GM18508 (cell line): ENCODE results near the gene LINGO4.

Experiments
- ATAC-seq: cut with Tn5 transposase; IDR thresholded peaks from one replicate; pipeline ENCODE4 v1.9.1; 2021; ENCODE audit warnings: moderate number of reproducible peaks; ENCODE audit not compliant: insufficient read depth, unreplicated experiment

The LINGO4 gene, protein sequence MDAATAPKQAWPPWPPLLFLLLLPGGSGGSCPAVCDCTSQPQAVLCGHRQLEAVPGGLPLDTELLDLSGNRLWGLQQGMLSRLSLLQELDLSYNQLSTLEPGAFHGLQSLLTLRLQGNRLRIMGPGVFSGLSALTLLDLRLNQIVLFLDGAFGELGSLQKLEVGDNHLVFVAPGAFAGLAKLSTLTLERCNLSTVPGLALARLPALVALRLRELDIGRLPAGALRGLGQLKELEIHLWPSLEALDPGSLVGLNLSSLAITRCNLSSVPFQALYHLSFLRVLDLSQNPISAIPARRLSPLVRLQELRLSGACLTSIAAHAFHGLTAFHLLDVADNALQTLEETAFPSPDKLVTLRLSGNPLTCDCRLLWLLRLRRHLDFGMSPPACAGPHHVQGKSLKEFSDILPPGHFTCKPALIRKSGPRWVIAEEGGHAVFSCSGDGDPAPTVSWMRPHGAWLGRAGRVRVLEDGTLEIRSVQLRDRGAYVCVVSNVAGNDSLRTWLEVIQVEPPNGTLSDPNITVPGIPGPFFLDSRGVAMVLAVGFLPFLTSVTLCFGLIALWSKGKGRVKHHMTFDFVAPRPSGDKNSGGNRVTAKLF

DNA sequence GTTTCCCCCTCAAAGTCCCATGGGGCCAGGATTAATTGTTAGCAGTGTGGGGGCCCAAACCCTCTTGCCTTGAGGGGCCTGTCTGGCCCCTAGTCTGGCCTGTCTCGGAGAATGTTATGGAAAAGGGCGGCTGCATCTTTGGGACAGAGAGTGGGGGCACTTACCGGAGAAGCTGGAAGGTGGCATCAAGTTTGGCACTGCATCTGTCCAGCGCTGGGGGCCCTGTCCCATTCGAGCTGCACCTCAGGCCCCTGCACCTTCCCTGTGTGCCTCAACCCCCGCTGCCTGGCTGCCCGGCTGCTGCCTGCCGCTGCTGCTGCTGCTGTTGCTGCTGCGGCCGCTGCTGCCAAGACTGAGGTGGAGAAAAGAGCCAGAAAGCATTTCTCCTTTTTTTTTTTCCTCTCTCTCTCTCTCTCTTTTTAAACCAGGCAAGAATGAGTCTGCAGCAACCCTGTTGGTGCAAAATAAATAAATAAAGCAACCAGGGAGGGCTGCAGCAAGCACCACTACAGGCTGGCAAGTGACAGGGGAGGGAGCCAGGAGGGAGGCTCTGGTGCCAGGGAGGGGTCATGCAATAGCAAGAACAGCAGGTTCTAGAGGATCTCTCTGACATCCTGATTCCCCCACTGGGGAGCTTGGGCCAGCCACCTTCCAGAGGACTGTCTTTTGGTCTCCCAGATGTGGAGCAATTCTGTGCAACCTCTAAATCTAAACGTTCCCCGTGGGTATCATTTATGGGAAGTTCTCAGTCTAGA lies at the start of gene LINGO4:
Gene LINGO4, minus strand, starts transcription at position 354 of the 755 bp plus-strand sequence. CDS start 2,715 bp downstream, outside the sequence.
- no peak for ATAC-seq

DNA sequence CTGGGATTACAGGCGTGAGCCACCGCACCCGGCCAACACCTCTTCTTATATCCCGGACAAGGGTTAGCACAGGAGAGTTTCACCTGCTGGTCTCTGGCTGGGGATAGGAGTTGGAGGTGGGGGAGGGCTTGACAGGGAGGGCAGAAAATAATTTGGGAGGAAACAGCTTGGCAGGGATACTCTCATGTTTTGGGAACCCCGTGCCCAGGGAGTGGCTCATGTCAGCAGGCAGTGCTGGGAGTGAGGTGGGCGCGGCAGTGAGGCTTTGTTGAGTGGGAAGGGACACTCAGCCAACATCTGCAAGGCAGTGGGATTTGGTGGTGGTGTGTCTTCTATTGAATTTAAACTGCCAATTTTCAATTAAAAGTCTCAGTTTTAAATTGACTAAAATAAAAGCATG lies 49.4 kb upstream of the LINGO4 start:
- ATAC-seq: no peak

DNA sequence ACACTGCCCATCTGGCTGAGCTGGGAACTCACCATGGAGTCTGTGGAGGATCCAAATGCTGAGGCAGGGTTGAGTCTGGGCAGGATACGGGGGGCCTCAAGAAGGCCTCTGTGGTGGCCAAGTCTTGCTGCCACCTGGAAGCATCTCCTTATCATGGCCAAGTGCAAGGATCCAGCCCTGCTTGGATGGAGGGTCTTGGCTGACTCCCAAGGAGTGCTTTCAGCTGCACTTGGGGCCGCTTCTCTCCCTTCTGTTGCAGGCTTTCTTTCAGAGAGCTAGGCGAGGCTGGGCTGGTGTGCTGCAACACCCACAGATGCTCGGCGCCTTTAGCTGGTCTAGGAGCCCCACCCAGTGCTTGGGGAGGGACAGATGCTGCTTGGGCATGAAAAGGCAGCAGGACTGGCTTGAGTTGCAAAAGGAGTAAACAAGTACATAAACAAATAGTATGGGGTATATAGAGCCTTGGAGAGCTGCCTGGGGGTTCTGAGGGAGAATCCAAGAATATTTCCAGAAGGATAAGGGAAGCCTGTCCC lies 48.3 kb upstream of the LINGO4 start, which contains the start of gene THEM5:
Gene THEM5, minus strand, starts transcription at position 302 of the 533 bp plus-strand sequence. Its CDS starts 147 bp downstream, at position 155.
- no peak for ATAC-seq

DNA sequence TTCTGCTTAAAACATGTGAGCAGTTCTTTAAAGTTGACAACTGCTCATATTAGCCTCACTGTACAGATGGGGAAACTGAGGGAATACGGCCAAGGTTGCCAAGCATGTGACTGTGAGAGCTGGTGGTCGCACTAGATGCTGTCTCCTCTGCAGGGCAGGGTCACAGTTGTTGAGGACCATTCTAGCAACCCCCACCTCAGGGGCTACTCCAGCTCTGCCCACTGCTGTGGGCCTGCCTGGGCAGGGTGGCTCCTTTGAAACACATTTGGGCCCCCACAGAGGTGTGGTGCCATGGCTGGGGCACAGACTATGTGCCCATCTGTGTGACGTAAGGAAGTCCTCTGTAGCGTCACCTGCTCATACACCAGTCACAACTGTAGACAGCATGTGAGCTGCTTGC lies 47.5 kb upstream of the LINGO4 start:
- ATAC-seq: no peak

DNA sequence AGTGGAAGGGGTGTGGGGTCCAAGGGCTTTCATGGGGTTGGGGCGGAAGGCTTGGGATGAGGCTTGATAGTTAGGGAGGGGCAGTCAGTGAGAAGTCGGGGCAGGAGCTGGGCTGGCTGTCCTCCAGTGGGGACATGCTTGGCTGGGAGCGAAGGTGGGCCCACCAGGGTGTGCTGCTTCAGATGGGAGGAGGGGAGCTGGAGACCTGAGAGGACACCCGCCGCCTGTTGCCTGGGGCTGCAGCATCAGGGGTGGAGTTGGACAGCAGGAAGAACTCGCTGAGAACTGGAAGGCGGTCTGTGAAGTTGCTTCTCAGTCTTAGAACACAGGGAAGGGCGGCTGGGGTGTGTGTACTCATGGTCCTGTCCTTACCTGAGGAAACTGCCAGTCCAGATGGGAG lies 46.7 kb upstream of the LINGO4 start:
- no peak for ATAC-seq

DNA sequence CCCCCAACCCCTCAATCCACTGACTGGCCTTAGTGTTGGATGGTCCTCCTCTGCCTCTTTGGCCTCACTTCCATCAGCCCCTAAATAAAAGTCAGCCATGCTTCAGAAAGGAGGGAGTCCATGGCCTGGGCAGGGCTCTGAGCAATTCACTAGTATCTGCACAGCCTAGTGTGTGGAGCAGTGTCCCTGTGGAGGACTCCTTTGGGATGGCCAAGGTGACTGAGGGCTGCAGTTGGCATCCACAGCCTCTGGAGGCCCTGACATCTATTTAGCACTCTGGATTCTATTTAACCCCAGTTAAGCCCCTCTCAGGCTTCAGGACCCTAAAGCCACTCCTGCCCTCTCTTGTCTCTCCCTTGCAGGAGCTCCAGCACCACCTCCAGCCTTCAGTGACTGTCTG lies 44.7 kb upstream of the LINGO4 start:
- ATAC-seq: no peak

DNA sequence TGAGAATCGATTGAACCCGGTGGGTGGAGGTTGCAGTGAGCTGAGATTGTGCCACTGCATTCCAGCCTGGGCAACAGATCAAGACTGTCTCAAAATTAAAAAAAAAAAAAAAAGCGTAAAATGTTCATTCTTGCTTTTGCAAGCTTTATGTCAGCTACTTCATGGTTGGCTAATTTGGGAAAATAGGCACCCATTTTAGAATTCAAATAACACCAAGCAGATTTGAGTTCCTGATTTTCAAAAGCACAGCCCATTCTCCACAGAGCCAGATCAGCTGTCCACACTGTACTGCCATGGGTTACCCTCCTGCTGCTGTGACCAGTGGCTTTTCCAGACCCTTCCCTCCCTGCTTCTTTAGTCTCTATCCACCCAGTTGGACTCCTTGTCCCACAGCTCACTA lies 43.9 kb upstream of the LINGO4 start:
- no peak for ATAC-seq

DNA sequence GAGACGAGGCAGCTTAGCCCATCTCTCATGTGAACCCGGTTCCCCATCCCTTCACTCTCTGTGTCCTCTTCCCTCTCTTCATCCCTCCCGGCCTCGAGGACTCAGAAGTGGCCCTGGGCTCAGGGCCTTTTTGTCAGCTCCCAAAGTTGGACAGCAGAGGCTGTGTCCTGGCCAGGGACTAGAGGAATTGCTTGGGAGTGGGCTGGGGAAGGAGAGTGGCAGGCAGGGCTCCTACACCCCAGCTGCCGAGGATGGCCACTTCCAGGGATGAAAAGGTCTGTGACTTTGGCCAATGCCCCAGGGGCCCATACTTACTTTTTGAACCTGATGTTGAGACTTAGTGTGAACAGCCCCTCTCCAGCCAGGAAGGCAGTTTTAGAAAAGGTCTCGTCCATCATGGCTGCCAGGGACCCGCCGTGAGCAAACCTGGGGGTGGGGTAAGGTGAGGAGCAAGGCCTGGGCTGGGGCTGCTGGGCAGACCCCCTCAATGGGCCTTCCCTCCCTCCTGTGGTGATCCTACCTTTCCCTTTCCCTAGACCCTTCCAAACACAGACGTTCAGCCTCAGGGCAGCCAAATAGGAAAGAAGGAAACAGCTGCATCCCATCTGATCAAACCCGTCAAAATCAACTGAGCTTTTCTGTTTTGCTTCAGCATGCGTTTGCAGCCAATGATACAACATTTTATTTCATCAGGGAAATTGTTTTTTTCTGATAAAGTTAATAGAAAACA lies 42.8 kb upstream of the LINGO4 start:
- ATAC-seq: no peak

DNA sequence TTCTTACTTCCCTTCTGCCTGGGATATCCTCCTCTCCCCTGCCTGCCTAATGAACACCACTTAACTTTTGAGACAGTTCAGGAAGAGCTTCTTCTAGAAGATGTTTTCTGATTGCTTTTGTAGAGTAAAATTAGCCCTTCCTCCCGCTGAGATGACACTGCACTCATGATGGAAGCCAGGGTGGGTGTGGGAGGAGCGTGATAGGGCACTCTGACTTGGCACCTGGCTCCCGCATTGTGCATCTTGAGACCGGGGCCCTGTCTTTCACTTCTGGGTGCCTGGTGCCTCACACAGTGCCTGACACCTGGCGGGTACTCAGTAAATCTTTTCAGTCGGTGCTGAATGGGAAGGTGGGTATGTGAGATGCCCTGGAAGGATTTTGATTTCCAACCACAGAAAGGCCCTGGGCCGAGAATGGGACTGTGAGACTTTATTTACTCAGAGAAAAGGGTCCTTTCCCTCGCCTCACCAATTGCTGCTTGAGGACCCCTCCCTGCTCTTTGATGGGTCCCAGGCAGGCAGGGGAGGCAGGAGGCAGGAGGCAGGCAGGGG lies 41.5 kb upstream of the LINGO4 start:
- no peak for ATAC-seq

DNA sequence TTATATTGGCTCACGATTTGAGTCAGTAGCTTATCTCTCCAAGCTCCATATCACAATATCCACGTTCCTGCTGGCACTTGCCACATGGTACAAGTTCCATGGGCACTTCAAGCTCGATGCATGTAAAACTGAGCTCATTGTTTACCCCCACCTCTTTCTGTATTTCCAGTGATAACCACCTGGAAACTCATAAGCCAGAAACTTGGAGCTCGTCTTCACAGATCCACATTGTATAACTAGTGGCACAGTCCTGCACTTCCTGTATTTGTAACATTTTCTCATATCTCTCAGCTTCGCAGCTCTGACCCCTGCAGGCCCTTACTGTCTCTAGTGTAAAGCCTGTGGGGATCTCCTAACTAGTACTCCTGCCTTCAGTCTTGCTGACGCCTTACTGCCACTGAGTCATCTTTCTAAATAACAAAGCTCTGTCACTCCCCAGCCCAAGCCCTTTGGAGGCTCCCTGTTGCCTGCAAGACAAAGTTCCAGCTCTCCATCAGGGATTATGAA lies 40.9 kb upstream of the LINGO4 start:
- ATAC-seq: no peak

DNA sequence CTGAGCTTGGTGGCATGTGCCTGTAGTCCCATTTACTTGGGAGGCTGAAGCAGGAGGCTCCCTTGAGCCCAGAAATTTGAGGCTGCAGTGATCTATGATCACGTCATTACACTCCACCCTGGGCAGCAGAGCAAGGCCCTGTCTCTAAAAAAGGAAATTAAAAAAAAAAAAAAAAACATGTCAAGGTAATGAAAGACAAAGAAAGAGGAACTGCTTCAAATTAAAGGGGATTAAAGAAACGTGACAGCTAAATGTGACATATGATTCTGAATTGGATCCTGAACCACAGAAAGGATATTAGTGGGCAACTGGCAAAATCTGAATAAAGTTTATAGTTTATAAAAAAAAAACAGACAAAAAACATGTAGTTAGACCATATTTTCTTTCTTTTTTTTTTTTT lies 38.2 kb upstream of the LINGO4 start:
- ATAC-seq: no peak

DNA sequence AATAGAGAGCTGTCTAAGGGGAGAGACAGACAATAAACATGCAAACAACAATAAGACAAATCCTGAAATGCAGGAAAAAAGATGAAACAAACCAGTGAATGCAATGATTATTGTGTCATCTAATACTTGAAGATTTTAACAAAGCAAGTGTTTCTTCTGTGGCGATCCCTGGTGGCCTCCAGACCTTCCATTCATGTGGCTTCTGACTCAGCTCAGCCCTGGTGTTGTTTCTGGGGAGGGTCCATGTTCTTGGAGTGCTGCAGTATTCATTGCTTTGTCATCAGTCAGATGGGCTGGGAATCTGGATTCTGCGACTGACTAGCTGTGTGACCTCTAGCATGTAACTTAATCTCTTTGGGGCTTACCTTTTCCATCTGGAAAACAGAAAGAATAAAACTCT lies 35.9 kb upstream of the LINGO4 start:
- ATAC-seq: no peak

DNA sequence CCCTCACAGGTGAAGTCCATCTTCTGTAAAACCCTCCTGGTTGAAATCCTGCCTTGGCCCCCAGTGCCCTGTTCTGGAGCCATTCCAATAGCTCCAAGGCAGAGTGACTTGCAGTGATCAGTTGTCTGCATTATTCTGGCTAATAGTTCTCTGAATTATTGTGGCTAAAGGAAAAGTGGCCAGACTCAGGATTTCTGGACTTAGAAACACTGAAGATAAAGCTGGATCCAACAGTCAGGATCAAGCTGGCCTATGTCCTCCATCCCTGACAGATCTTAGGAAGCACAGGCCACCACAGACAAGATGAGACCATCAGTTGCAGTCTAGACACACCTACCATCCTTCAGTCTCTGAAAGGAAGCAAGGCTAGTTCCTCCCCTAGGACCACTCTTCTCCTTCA lies 35.2 kb upstream of the LINGO4 start:
- no peak for ATAC-seq

DNA sequence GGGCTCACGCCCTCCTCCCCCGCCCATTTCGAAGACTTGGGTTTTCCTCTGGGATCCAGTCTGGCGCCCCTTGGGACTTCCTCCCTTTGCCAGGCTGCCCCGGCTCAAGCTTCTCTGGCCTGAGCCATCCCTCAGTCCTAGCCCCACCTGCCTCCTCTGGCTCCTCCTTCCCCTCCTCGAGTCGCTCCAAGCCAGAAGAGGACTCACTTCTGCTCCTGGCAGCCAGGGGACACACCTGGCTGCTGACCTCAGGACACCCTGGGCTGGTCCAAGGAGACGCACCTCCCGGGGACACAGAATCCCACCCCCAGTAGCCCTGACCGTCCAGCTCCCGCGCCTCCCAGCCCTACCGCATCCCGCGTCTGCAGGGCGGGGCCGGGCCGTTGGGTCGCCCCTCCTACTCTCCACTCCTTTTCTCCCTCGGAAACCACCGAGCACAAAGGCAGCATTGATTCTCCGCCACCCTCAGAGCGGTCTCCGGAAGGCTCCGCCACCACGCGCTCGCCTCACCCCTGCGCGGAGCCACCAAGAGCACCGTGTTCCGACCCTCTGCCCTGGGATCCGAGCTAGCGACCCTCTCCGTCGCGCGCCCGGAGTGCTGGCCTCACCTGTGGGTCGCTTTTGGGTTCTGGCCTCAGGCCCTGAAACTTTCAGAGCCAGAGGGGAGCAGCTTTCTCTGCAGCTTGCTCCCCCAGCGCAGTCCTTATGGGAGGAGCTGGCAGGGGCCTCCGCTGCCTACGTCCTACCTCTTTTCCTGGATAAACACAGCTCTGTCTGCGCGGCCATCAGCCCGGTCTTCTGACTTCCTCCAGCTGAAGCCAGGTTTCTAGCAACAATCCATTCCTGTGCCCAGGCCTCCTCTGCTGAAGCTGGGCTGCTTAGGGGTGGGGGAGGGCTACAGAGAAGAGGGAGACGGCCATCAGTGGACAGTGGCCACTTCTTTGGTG lies 34.5 kb upstream of the LINGO4 start, which contains the start of gene C2CD4D:
Gene C2CD4D, minus strand, starts transcription at position 364 of the 947 bp plus-strand sequence. CDS start 831 bp downstream, outside the sequence.
- no peak for ATAC-seq

DNA sequence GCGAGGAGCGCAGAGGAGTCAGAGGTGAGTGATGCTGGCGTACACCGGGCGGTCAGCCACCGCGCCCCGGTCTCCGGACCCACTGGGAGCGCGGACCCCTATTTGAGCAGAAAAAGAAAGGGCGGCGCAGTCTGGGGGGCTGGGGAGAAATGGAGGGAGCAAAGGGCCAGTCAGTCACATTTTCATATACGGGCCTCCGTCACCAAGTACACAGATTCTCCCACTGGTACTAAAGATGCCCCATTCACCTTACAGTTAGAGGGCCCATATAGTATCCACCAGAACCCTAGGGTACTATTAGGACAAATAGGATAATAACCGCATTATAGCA lies 33.8 kb upstream of the LINGO4 start:
- no peak for ATAC-seq

DNA sequence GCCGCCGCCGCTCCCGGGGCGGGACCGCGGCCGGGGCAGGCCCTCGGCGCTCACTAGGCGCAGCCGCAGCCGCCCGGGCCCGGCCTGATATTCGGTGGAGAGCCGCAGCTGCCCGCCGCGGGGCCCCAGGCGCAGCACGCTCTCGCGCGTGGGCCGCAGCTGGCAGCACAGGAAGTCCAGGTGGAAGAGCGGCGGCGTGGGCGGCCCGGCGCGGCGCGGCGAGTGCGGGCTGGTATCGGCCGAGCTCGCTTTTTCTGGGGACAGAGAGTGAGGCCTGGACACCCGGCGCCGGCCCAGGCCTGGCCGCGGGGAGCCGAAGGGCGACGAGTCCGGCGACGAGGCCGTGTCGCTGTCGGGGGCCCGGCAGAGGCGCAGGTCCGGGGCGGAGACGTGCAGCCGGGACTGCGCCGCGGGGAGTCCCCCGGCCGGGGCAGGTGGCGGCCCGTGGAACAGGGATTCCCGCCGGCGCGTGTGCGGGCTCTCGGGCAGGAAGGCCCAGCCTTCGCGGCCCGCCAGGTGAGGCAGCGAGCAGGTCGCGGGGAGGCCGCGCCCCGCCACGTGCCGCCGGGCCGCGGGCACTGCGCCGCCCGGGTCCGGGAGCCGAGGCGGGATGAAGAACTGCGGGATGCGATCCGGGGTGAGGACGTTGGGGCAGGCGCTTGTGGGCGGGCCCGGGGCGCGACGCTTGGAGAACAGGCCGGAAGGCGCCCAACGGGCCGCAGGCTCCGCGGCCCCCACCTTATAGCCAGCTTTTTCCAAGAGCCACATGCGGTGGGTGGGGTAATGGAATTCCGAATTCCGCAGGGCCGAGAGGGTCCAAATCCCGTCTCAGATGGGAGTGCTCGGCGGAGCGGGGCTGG lies 33.2 kb upstream of the LINGO4 start:
- no peak for ATAC-seq

DNA sequence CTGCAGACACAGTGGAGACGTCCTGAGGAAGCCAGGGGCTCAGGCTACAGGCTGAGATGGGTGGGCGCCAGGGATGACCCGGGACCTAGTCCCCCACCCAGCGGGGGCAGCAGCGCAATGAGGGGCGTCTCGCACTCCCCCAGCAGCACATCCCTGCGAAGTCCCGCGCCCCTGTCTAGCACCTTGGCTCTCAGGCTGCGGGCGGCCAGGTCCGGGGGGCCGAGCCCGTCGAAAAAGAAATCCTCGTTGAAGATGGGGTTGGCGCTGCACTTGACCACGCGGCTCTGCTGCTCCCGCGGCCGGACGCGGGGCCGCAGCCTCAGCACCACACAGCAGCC lies 32.6 kb upstream of the LINGO4 start:
- ATAC-seq: no peak

DNA sequence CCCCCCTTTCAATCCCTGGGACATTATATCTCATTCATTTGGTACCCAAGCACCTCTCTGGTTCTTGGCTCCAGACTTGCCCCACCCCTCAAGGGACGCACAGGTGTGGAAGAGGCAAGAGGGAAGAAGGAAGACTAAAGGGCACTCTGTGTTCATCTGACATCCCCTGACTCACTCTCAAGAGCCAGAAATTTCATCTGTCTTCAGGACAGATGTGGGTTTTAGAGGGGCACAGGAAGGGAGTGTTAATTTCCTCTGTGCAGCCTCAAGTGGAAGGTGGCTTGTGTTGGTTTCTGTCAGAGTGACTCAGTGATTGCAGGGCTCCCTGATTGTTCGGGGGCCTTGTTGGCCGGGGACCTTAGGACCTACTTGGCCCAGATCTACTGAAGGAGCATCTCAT lies 32.0 kb upstream of the LINGO4 start:
- no peak for ATAC-seq
